A172 (cell line): ENCODE data around the gene LYL1. TPM values are rescaled to one million over a fixed set of nuclear protein-coding genes. Genes with fewer than 3 reads are reported as not detected.

Source experiments
- DNase-seq: peaks from one replicate; pipeline ENCODE4 v3.0.0-alpha.2; 2015; ENCODE audit warnings: low spot score
- total RNA-seq: library from RNA; depleted of rRNA; stranded (reverse); fragments of >200 nt; shearing (Covaris generic); gene quantifications from 2 replicates; pipeline ENCODE4 v1.2.3, GENCODE V29; 2014

LYL1 gene
- total RNA-seq, 1 experiment from 2014 or later, result not detected

- peak; percentile 23 for DNase-seq
Measured at GRCh38 chr19:13092606-13093235, 9.9 kb downstream of the LYL1 start.

- DNase-seq, result no peak
Measured at GRCh38 chr19:13092158-13092543, 10.5 kb downstream of the LYL1 start.

GRCh38 chr19:13091400-13092157, 11.1 kb downstream of the LYL1 start:
- DNase-seq, result peak; percentile 43

- DNase-seq, result no peak
Measured at GRCh38 chr19:13090511-13091231, 12.0 kb downstream of the LYL1 start.

GRCh38 chr19:13089857-13090507, 12.7 kb downstream of the LYL1 start:
- DNase-seq, result no peak

- peak; percentile 22 for DNase-seq
Measured at GRCh38 chr19:13089139-13089856, 13.4 kb downstream of the LYL1 start.

- no peak for DNase-seq
Measured at GRCh38 chr19:13087795-13088537, 14.7 kb downstream of the LYL1 start.

GRCh38 chr19:13087295-13087694, 15.4 kb downstream of the LYL1 start:
- DNase-seq, result no peak

GRCh38 chr19:13086341-13086740, 16.3 kb downstream of the LYL1 start:
- no peak for DNase-seq

GRCh38 chr19:13085666-13086065, 17.0 kb downstream of the LYL1 start:
- DNase-seq, result no peak

GRCh38 chr19:13083627-13084026, 19.0 kb downstream of the LYL1 start:
- DNase-seq, result no peak

- no peak for DNase-seq
Measured at GRCh38 chr19:13083008-13083404, 19.7 kb downstream of the LYL1 start.

GRCh38 chr19:13082192-13083007, 20.3 kb downstream of the LYL1 start:
- peak; percentile 25 for DNase-seq

GRCh38 chr19:13079542-13079986, 23.1 kb downstream of the LYL1 start:
- peak; percentile 36 for DNase-seq

- DNase-seq, result no peak
Measured at GRCh38 chr19:13078897-13079541, 23.6 kb downstream of the LYL1 start.

- no peak for DNase-seq
Measured at GRCh38 chr19:13078381-13078780, 24.3 kb downstream of the LYL1 start.

GRCh38 chr19:13077240-13077639, 25.4 kb downstream of the LYL1 start:
- DNase-seq, result no peak

GRCh38 chr19:13076787-13077186, 25.9 kb downstream of the LYL1 start:
- DNase-seq, result no peak

GRCh38 chr19:13076320-13076719, 26.3 kb downstream of the LYL1 start:
- DNase-seq, result no peak
